Hindlimb muscle (tissue), 1 donor: Measurements from ENCODE around the gene HLA-F. TPM values are rescaled to one million over a fixed set of nuclear protein-coding genes. Genes with fewer than 3 reads are reported as not detected.

Experiments
- DNase-seq: peaks from one replicate; pipeline ENCODE4 v3.0.0-alpha.2; 2013
- polyA plus RNA-seq: library from polyadenylated mRNA; unstranded; fragments of 120-200 nt; gene quantifications from one replicate; pipeline ENCODE4 v1.2.1, GENCODE V29; 2013; ENCODE audit not compliant: insufficient read length

HLA-F gene
- polyA plus RNA-seq, 1 donor, result 10.0 TPM

DNA sequence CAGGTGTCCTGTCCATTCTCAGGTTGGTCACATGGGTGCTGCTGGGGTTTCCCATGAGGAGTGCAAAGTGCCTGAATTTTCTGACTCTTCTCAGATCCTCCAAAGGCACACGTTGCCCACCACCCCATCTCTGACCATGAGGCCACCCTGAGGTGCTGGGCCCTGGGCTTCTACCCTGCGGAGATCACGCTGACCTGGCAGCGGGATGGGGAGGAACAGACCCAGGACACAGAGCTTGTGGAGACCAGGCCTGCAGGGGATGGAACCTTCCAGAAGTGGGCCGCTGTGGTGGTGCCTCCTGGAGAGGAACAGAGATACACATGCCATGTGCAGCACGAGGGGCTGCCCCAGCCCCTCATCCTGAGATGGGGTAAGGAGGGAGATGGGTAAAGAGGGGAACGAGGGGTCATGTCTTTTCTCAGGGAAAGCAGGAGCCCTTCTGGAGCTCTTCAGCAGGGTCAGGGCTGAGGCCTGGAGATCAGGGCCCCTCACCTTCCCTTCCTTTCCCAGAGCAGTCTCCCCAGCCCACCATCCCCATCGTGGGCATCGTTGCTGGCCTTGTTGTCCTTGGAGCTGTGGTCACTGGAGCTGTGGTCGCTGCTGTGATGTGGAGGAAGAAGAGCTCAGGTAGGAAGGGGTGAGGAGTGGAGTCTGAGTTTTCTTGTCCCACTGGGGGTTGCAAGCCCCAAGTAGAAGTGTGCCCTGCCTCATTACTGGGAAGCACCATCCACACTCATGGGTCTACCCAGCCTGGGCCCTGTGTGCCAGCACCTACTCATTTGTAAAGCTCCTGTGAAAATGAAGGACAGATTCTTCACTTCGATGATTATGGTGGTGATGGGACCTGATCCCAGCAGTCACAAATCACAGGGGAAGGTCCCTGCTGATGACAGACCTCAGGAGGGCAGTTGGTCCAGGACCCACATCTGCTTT, 2.0 kb downstream of the HLA-F start:
- DNase-seq, result no peak

DNA sequence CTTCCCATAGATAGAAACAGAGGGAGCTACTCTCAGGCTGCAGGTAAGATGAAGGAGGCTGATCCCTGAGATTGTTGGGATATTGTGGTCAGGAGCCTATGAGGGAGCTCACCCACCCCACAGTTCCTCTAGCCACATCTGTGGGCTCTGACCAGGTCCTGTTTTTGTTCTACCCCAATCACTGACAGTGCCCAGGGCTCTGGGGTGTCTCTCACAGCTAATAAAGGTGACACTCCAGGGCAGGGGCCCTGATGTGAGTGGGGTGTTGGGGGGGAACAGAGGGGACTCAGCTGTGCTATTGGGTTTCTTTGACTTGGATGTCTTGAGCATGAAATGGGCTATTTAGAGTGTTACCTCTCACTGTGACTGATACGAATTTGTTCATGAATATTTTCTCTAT, 2.8 kb downstream of the HLA-F start:
- DNase-seq, result no peak

- no peak for DNase-seq
Measured at GRCh38 chr6:29726571-29727194, 3.4 kb downstream of the HLA-F start.

- DNase-seq, result no peak
Measured at GRCh38 chr6:29727637-29728036, 4.4 kb downstream of the HLA-F start.

DNA sequence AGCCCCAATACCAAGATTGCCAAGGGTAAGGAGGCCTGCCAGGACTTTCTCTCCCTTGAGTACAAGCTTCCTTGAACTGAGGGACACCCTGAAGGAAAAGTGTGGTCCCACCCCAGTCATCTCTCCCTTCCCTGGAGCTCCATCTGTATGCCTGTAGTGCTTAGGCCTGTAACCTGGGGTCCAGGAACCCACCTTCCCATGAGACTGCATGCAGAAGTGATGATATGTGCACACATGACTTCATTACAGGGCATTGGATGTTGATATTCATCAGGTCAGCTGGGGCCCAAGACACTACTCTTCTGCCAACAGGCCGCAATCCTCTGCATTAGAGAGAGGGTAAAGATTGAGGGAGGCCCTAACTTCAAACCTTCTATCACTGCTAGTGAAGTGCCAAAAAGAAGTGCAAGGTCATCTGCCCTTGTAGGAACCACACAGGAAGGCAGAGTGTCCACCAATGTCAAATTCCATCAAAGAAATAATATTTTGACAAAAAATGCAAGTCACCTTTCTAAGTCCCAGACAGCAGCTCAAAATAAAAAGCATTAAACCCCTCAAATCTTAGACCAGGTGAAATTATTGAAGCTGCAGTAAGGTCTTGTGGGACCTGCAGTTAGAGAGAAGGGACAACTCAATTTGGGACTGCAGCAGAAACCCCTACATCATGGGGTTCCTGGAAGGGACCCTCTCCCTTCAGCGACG, 5.1 kb downstream of the HLA-F start:
- DNase-seq, result no peak

DNA sequence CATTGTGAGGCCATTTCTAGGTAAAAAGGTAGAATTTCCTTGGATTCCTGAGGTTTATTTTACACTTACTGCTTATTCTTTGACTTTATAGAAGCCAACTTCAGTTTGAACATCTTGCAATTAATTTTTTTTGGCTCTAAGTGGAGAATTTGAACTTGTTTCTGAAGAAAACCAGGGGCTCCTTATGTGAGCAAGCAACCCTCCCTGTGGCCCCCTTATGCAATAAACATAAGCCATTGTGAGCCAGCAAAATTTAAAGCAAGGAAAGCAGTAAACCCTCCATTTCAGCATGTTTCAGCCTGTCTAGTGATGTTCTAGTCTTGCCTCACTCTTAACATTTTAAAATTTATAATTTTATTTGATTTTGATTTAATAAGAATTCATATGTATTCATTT, 5.6 kb downstream of the HLA-F start:
- DNase-seq, result no peak

GRCh38 chr6:29729774-29730328, 6.6 kb downstream of the HLA-F start:
- no peak for DNase-seq

- no peak for DNase-seq
Measured at GRCh38 chr6:29730575-29731126, 7.4 kb downstream of the HLA-F start.

DNA sequence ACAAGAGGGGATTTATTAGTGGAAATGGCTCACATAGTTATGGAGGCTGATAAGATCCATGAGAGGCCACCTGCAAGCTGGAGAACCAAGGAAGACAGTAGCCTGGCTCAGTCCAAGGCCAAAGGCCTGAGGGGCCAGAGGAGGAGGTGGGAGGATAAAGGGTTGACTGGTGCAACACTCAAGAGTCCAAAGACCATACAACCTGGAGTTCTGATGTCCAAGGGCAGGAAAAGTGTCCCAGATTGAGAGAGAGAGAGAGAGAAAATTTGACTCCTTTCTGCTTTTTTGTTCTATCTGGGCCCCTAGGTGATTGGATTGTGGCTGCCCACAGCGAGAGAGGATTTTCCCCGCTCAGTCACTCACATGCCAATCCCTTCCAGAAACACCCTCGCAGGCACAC, 8.0 kb downstream of the HLA-F start:
- DNase-seq, result no peak

DNA sequence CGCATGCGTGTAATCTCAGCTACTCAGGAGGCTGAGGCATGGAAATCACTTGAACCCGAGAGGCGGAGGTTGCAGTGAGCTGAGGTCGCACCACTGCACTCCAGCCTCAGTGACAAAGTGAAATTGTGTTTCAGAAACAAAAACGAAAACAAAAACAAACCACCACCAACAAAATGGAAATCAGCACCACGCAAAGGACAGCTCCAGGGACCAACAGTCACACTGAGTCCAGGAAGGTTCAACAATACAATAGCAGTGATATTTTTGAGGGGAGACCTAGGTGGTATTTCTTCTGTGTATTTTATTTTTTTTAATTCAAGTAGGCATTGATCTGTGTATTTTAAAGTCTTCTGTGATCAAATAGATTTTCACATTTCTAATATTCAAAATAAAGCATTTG, 9.8 kb downstream of the HLA-F start:
- no peak for DNase-seq

- no peak for DNase-seq
Measured at GRCh38 chr6:29734046-29735018, 11.1 kb downstream of the HLA-F start.

GRCh38 chr6:29736563-29736962, 13.3 kb downstream of the HLA-F start:
- DNase-seq, result no peak

DNA sequence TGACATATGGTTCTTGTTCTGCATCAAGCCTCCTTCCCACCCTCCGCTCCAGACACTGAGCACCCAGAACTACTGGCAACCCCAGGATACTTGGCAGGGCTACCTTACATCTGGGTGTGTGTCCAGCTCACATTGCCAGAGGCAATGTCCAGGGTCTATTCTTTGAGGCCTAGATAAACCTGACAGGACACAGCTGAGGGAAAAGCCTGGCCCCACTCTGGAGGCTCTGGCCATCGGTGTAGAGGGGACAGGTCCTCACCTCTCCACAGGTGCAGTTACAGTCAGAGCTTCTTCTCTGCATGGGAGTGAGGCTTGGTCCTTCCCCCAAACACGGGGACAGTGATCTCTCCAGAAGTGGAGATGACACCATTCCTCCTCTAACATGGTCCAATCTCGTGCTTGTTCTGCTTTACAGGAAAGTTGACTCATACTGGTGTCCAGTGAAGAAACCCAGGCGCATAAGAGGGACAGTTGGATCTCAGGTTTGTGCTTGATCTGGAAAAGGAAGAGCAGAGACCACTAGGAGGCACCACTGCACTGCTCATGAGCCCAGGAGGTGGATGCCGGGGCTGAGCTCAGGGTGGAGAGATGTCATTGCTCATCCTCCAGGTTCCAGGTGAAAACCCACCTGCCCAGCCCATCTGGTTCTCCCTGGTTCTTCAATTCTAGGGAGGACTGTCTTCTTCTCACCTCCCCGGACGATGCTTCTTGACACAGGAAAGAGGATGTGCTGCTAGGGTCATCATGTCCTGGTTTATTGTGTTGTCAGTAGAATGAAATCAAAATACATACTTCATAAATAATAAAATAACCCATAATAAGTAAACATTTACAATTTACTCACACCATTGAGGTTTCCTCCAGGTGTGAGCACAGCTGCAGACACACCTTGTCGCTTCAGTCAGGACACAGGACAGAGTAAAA, 14.7 kb downstream of the HLA-F start:
- peak; percentile 34 for DNase-seq

- DNase-seq, result no peak
Measured at GRCh38 chr6:29739136-29739881, 16.1 kb downstream of the HLA-F start.

- DNase-seq, result no peak
Measured at GRCh38 chr6:29739882-29740261, 16.6 kb downstream of the HLA-F start.

DNA sequence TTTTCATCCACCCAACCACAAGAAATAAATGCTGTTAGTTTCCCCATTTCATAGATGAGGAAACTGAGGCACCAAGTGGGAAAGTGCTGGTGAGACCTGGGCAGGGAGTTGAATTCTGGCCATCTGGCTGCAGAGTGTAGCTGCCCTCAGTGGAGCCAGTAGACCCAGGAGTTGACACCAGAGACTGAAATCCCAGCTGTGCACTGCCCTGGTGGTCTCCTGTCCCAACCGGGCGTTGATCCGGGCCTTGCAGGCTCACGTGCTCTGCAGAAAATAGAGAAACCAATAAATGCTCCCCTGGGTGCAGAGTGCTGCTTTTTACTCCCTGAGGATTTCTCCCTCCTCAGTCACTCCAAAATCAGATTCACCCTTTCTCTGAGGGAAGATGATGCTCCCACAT, 18.4 kb downstream of the HLA-F start:
- DNase-seq, result no peak

DNA sequence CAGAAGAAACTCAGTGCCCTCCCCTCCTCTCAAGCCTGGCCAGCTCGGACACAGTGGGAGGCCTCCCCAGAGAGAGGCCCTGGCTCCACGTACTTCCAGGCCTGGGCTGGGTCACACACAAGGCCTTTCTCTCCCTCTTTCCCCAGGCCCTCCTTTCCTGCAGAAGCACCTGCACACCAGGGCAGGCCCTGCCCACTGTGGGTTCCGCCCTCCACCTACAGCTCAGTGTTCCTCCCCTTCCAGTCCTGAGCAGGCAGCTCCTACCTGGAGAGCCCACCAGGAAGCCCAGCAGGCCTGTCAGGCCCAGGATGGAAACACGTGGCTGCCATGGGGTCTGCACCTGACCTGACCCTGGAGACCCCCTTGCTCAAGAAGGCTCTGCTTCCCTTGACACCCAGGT, 18.9 kb downstream of the HLA-F start:
- no peak for DNase-seq

DNA sequence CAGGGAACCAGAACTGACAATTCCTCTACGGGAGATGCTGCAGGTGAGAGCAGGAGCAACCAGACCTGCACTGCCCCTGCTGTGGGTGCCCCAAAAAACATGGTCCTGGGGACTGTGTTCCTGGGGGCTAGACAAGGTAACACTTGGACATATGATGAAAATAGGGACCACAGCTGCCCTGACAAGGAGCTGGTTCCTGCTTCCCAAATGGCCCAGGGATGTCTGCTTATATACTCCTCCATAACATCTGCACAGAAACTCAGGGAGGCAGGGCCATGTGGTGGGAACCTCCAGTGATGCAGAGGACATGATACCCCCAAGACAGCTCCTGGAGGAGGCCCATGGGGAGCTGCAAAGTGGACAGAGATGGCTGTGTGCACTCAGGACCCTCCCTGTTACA, 19.8 kb downstream of the HLA-F start:
- DNase-seq, result no peak

- DNase-seq, result no peak
Measured at GRCh38 chr6:29743568-29743967, 20.3 kb downstream of the HLA-F start.

DNA sequence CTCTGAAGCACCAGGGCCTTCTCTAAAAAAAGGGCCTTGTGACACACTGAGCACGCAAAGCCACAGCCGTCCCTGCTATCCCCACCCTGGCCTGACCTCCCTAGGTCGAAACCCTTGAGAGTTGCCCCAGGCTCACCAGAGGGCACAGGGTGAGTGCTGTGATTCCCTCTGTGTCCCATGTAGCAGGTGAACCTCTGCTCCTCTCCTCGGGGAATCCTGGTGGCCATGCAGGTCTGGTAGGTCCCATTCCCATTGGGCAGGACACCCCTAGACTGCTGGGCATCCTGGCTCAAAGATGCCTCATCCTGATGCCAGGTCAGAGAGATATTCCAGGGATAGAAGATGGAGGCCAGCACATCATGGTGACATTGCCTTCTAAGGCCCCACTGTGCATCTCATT, 20.9 kb downstream of the HLA-F start:
- no peak for DNase-seq
